ENCODE measurements around the gene CPB2. TPM values are rescaled to one million over a fixed set of nuclear protein-coding genes. Genes with fewer than 3 reads are reported as not detected.

CPB2 gene
- total RNA-seq, 1 donor from 2014 or later: not detected

DNA sequence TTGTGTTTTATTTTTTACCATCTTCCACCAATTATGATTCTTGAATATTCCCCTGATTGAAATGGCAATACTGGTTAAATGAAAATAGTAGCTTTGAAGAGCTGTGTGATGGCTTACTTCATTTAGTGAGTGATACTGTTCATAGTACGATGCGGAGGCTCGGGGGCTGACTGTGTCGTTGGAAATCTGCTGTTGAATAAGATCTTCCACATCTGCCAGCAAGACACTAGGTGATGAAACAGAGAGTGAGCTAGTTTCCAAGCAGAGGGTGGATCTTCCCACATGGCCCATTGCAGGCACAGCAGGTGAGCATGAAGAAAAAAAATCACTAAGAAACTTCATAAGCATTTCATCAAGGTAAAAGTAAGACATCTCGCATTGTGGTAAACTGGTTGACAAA lies 22.5 kb downstream of the CPB2 start:
- TF ChIP-seq, protein P1, sequence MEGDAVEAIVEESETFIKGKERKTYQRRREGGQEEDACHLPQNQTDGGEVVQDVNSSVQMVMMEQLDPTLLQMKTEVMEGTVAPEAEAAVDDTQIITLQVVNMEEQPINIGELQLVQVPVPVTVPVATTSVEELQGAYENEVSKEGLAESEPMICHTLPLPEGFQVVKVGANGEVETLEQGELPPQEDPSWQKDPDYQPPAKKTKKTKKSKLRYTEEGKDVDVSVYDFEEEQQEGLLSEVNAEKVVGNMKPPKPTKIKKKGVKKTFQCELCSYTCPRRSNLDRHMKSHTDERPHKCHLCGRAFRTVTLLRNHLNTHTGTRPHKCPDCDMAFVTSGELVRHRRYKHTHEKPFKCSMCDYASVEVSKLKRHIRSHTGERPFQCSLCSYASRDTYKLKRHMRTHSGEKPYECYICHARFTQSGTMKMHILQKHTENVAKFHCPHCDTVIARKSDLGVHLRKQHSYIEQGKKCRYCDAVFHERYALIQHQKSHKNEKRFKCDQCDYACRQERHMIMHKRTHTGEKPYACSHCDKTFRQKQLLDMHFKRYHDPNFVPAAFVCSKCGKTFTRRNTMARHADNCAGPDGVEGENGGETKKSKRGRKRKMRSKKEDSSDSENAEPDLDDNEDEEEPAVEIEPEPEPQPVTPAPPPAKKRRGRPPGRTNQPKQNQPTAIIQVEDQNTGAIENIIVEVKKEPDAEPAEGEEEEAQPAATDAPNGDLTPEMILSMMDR (IDR thresholded peaks at IDR 0.05; ENCODE audit: unreplicated experiment): no peak
- Mint-ChIP-seq H3K27ac (ENCODE audit: unreplicated experiment) (no peak overlapping the region), H3K36me3 (ENCODE audit: low read depth, unreplicated experiment) (no peaks in the 10 kb centered on the region), H3K4me1 (ENCODE audit: unreplicated experiment) (peaks cover 8% of the 10 kb centered on the region), H3K4me3 (ENCODE audit: unreplicated experiment) (no peak overlapping the region), H3K9me3 (ENCODE audit: unreplicated experiment) (no peaks in the 10 kb centered on the region), H3K27me3 (ENCODE audit: unreplicated experiment) (no peaks in the 10 kb centered on the region)
- DNase-seq (ENCODE audit: low spot score): no peak

DNA sequence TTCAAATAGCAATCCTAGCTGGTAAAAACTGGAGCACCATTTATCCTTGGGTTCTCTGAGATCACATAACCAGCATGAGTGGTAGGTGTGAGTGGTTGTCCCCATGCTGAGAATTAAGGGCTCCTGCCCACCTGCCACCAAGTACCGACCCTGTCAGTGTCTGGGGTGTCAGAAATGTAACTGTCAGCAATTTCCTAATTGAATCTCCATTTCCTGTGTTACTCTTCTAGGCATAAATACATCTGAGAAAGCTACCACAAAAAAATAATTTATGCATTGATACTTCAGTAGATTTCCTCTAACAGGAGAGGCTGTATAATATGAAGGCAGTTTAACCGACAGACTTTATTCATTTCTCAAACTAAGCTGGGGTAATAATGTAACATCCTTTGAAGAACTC lies 25.1 kb downstream of the CPB2 start:
- peaks cover 8% of the 10 kb centered on the region for H3K4me1 Mint-ChIP-seq (ENCODE audit: unreplicated experiment)
- no peak overlapping the region for H3K27ac Mint-ChIP-seq (ENCODE audit: unreplicated experiment)
- H3K36me3 Mint-ChIP-seq (ENCODE audit: low read depth, unreplicated experiment): no peaks in the 10 kb centered on the region
- no peak for DNase-seq (ENCODE audit: low spot score)
- H3K4me3 Mint-ChIP-seq (ENCODE audit: unreplicated experiment): no peak overlapping the region
- no peaks in the 10 kb centered on the region for H3K27me3 Mint-ChIP-seq (ENCODE audit: unreplicated experiment)
- H3K9me3 Mint-ChIP-seq (ENCODE audit: unreplicated experiment): no peaks in the 10 kb centered on the region
- TF ChIP-seq, protein P1 (IDR thresholded peaks at IDR 0.05; ENCODE audit: unreplicated experiment): no peak

DNA sequence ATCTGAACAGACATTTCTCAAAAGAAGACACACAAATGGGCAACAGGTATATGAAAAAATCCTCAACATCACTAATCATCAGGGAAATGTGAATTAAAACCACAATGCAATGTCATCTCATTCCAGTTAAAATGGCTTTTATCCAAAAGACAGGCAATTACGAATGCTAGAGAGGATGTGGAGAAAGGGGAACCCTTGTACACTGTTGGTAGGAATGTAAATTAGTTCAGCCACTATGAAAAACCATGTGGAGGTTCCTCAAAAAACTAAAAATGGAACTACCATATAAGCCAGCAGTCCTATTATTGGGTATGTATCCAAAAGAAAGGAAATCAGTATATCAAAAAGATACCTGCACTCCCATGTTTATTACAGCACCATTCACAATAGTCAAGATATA lies 27.6 kb downstream of the CPB2 start:
- no peak overlapping the region for H3K4me3 Mint-ChIP-seq (ENCODE audit: unreplicated experiment)

DNA sequence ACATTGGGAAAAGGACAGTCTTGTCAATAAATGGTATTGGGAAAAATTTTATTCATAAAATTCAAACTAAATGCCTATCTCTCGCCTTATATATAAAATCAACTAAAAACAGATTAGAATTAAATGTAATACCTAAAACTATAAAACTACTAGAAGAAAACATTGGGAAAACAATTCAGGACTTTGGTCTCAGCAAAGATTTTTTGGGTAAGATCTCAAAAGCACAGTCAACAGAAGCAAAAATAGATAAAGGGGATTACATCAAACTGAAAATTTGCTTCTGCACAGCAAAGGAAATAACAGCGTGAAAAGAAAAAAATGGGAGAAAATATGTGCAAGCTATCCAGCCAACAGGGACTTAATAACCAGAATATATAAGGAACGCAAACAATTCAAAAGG lies 28.0 kb downstream of the CPB2 start:
- Mint-ChIP-seq H3K27ac (ENCODE audit: unreplicated experiment) (no peak overlapping the region), H3K4me1 (ENCODE audit: unreplicated experiment) (no peaks in the 10 kb centered on the region), H3K9me3 (ENCODE audit: unreplicated experiment) (no peaks in the 10 kb centered on the region), H3K27me3 (ENCODE audit: unreplicated experiment) (no peaks in the 10 kb centered on the region), H3K4me3 (ENCODE audit: unreplicated experiment) (no peak overlapping the region), H3K36me3 (ENCODE audit: low read depth, unreplicated experiment) (no peaks in the 10 kb centered on the region)
- no peak for DNase-seq (ENCODE audit: low spot score)
- TF ChIP-seq, protein P1 (IDR thresholded peaks at IDR 0.05; ENCODE audit: unreplicated experiment): no peak

More for the DNA sequence above, 27.6 kb downstream of the CPB2 start:
- H3K9me3 Mint-ChIP-seq (ENCODE audit: unreplicated experiment): no peaks in the 10 kb centered on the region
- TF ChIP-seq, protein P1 (IDR thresholded peaks at IDR 0.05; ENCODE audit: unreplicated experiment): no peak
- H3K27ac Mint-ChIP-seq (ENCODE audit: unreplicated experiment): no peak overlapping the region
- no peaks in the 10 kb centered on the region for H3K27me3 Mint-ChIP-seq (ENCODE audit: unreplicated experiment)
- peaks cover under 1% of the 10 kb centered on the region for H3K4me1 Mint-ChIP-seq (ENCODE audit: unreplicated experiment)
- no peaks in the 10 kb centered on the region for H3K36me3 Mint-ChIP-seq (ENCODE audit: low read depth, unreplicated experiment)
- no peak for DNase-seq (ENCODE audit: low spot score)

DNA sequence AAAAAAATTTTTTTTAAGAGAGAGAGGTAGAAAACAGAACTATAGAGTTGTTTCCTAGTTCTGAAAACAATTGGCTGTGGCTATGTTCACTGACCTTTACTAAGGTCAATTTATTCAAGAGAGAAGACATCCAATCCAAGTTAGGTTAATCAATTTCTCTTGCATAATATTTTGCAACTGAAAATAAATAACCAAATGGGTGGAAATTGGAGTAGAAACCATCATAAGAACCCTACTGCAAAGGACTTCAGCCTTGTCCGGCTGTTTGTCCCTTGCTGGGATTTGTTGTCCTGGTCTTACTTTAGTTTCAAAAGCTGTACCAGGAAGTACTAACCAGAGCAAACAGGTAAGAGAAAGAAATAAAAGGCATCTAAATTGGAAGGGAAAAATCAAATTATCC lies 29.0 kb downstream of the CPB2 start:
- Mint-ChIP-seq H3K4me3 (ENCODE audit: unreplicated experiment) (no peak overlapping the region), H3K36me3 (ENCODE audit: low read depth, unreplicated experiment) (no peaks in the 10 kb centered on the region), H3K9me3 (ENCODE audit: unreplicated experiment) (no peaks in the 10 kb centered on the region), H3K27me3 (ENCODE audit: unreplicated experiment) (no peaks in the 10 kb centered on the region), H3K27ac (ENCODE audit: unreplicated experiment) (no peak overlapping the region), H3K4me1 (ENCODE audit: unreplicated experiment) (no peaks in the 10 kb centered on the region)
- TF ChIP-seq, protein P1 (IDR thresholded peaks at IDR 0.05; ENCODE audit: unreplicated experiment): no peak
- no peak for DNase-seq (ENCODE audit: low spot score)
